SK-N-SH (cell line): ENCODE measurements around the gene ZMYND8.

ENCODE experiments used
- CHD2 ChIP-seq: fragments of 150-350 bp; IDR thresholded peaks from 2 replicates; pipeline ENCODE4 v1.6.1; 2018; ENCODE audit warnings: low read length; ENCODE audit not compliant: partially characterized antibody
- CTCF ChIP-seq: fragments of 200-600 bp; sonication (generic); IDR thresholded peaks from 2 replicates; pipeline ENCODE4 v1.6.1; 2017; ENCODE audit warnings: antibody characterized with exemption, mild to moderate bottlenecking, moderate library complexity
- GABPA ChIP-seq: IDR thresholded peaks from 2 replicates; pipeline ENCODE4 v1.4.0; 2012; ENCODE audit warnings: low read depth, mild to moderate bottlenecking
- GATA2 ChIP-seq: sonication (generic); formaldehyde crosslinking; IDR thresholded peaks from 2 replicates; pipeline ENCODE4 v1.5.0; 2020; ENCODE audit warnings: mild to moderate bottlenecking, missing genetic modification reagents
- JUND ChIP-seq: IDR thresholded peaks from 2 replicates; pipeline ENCODE4 v1.4.0; 2012
- MEF2A ChIP-seq: IDR thresholded peaks from 2 replicates; pipeline ENCODE4 v1.4.0; 2012; ENCODE audit warnings: low read depth, borderline replicate concordance
- MXI1 ChIP-seq: IDR thresholded peaks from 2 replicates; pipeline ENCODE4 v1.6.1; 2012; ENCODE audit warnings: mild to moderate bottlenecking, low read depth, low read length, improper control_type of control experiment
- NFIC ChIP-seq: IDR thresholded peaks from 2 replicates; pipeline ENCODE4 v1.4.0; 2012; ENCODE audit warnings: borderline replicate concordance
- RXRA ChIP-seq: IDR thresholded peaks from 2 replicates; pipeline ENCODE4 v1.4.0; 2012; ENCODE audit warnings: low read depth, mild to moderate bottlenecking, borderline replicate concordance
- SMC3 ChIP-seq: IDR thresholded peaks from 2 replicates; pipeline ENCODE4 v1.6.1; 2012; ENCODE audit warnings: low read depth, low read length, improper control_type of control experiment
- TAF1 ChIP-seq: IDR thresholded peaks from 2 replicates; pipeline ENCODE4 v1.6.1; 2012; ENCODE audit warnings: low read depth, mild to moderate bottlenecking, low read length, moderate library complexity, borderline replicate concordance
- TEAD4 ChIP-seq: IDR thresholded peaks from 2 replicates; pipeline ENCODE4 v1.4.0; 2012; ENCODE audit warnings: mild to moderate bottlenecking, borderline replicate concordance; ENCODE audit not compliant: insufficient read depth
- USF2 ChIP-seq: fragments of 150-350 bp; IDR thresholded peaks from 2 replicates; pipeline ENCODE4 v1.6.1; 2017; ENCODE audit warnings: antibody characterized with exemption, low read length, low read depth, borderline replicate concordance

GRCh38 chr20:47160240-47160639 lies 196.3 kb downstream of the ZMYND8 start:
- TF ChIP-seq CTCF (no peak), TAF1 (no peak), SMC3 (no peak), GABPA (no peak), GATA2 (CRISPR knock-in tag) (no peak), TEAD4 (no peak), CHD2 (no peak), MEF2A (no peak), RXRA (no peak), JUND (no peak), USF2 (no peak), NFIC (no peak), MXI1 (no peak)
